ENCODE data around the gene AZI2. TPM values are rescaled to one million over a fixed set of nuclear protein-coding genes. Genes with fewer than 3 reads are reported as not detected.

AZI2 gene
- total RNA-seq, 1 experiment from 2014 or later: 31.3 TPM

DNA sequence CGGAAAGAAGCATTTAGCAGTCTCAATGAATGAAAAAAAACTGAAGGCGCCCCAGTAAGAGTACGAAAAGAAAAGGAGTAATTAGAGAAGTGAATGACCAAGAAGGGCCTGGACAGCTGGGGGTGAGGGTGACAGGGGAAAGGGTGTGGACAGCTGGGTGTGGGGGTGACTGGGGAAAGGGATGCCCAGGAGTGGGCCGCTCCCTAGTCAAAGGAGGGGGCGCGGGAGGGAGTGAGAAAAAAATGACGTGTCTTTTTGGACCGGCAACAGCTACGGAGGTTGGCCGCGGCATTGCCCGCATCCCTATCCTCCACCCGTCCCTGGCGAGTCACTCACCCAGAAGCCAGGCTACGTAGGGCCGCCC, 377 bp downstream of the AZI2 start:
- Mint-ChIP-seq H3K27me3 (ENCODE audit: low read depth) (no peaks in the 10 kb centered on the region), H3K36me3 (peaks cover 3% of the 10 kb centered on the region), H3K9me3 (0 out of 2 replicates have a peak, but pooled peaks cover 3% of the 10 kb centered on the region), H3K4me3 (peak overlapping the region; percentile 91), H3K4me1 (peaks cover 28% of the 10 kb centered on the region), H3K27ac (peak overlapping the region; percentile 90)
- TF ChIP-seq SMAD4 (CRISPR knock-in tag; IDR thresholded peaks at IDR 0.05) (no peak), SOX15 (CRISPR knock-in tag; IDR thresholded peaks at IDR 0.05) (no peak), ZNF317 (CRISPR knock-in tag; IDR thresholded peaks at IDR 0.05; ENCODE audit: borderline replicate concordance, low read depth) (no peak)
- no peak for DNase-seq (ENCODE audit: low spot score)
- peak; percentile 79 for ATAC-seq
- ChIA-PET CTCF (interaction anchor here (0.9 to 2.1 kb wide), 7 partner anchors 8 to 636 kb away, joined by 3 to 8 read pairs (median 4); partner anchors contain the start of gene EOMES), POLR2A (interaction anchor here (0.6 to 1.3 kb wide), 5 partner anchors 11 to 627 kb away, joined by 3 to 5 read pairs (median 4); partner anchors contain the start of gene CMC1)

DNA sequence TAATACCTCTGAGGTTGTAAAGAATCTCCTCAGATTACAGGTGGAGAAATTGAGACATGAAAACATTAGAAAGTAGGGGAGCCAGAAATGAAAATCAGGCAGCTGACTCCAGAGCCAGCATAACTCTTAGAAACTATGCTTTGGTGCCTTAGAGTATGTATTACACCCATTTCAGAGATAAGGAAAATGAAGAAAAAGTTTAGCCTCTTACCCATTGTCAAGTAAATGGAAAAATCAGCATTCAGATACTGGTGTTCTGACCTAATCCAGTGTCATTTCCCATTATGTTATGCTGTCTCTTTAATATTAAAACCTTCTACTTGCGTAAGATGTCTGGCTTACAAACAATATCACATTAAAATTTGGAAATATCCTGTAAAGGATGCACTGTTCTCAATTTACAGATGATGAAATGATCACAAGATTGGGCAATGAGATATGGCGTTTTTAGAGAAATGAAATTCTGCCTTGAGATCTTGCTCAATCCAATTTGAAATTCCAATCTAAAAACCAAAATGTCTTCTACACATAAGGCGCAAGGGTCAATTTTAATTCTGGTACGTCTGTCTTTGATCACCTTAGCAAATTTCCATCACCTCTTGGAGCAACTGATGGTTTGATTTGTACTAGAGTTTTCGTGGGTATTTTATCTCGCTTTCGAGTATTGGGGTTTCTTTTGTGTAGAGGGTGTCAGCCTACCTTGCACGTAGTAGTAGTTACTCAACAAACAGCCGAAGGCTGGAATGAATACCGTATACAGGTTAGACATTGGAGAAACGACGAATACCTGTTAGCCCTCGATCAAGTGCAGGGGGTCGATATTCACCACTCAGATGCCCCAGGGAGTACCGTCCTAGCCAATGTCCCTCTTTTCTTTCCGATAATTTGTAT, 1.0 kb downstream of the AZI2 start:
- TF ChIP-seq GTF2I (CRISPR knock-in tag; conservative IDR thresholded peaks at IDR 0.05) (no peak), NFE2L1 (CRISPR knock-in tag; IDR thresholded peaks at IDR 0.05) (no peak), RELA (CRISPR knock-in tag; IDR thresholded peaks at IDR 0.05; ENCODE audit: borderline replicate concordance) (no peak), KAT7 (CRISPR knock-in tag; IDR thresholded peaks at IDR 0.05; ENCODE audit: borderline replicate concordance) (no peak), HMGXB4 (CRISPR knock-in tag; IDR thresholded peaks at IDR 0.05) (no peak), ATF2 (CRISPR knock-in tag; IDR thresholded peaks at IDR 0.05; ENCODE audit: borderline replicate concordance, low read depth) (no peak), MXD4 (CRISPR knock-in tag; IDR thresholded peaks at IDR 0.05; ENCODE audit: borderline replicate concordance) (no peak), NR3C1 (CRISPR knock-in tag; conservative IDR thresholded peaks at IDR 0.05; ENCODE audit: low read depth) (no peak), NR2C2 (CRISPR knock-in tag; IDR thresholded peaks at IDR 0.05) (no peak), MYBL2 (CRISPR knock-in tag; IDR thresholded peaks at IDR 0.05) (no peak), FOXK1 (CRISPR knock-in tag; IDR thresholded peaks at IDR 0.05) (no peak), TCF7 (CRISPR knock-in tag; IDR thresholded peaks at IDR 0.05; ENCODE audit: low read depth) (no peak)
- TF ChIP-seq, protein P1, sequence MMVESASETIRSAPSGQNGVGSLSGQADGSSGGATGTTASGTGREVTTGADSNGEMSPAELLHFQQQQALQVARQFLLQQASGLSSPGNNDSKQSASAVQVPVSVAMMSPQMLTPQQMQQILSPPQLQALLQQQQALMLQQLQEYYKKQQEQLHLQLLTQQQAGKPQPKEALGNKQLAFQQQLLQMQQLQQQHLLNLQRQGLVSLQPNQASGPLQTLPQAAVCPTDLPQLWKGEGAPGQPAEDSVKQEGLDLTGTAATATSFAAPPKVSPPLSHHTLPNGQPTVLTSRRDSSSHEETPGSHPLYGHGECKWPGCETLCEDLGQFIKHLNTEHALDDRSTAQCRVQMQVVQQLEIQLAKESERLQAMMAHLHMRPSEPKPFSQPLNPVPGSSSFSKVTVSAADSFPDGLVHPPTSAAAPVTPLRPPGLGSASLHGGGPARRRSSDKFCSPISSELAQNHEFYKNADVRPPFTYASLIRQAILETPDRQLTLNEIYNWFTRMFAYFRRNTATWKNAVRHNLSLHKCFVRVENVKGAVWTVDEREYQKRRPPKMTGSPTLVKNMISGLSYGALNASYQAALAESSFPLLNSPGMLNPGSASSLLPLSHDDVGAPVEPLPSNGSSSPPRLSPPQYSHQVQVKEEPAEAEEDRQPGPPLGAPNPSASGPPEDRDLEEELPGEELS (CRISPR knock-in tag; IDR thresholded peaks at IDR 0.05): no peak
- TF ChIP-seq, protein P2, sequence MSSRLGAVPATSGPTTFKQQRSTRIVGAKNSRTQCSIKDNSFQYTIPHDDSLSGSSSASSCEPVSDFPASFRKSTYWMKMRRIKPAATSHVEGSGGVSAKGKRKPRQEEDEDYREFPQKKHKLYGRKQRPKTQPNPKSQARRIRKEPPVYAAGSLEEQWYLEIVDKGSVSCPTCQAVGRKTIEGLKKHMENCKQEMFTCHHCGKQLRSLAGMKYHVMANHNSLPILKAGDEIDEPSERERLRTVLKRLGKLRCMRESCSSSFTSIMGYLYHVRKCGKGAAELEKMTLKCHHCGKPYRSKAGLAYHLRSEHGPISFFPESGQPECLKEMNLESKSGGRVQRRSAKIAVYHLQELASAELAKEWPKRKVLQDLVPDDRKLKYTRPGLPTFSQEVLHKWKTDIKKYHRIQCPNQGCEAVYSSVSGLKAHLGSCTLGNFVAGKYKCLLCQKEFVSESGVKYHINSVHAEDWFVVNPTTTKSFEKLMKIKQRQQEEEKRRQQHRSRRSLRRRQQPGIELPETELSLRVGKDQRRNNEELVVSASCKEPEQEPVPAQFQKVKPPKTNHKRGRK (CRISPR knock-in tag; IDR thresholded peaks at IDR 0.05; ENCODE audit: borderline replicate concordance): no peak
- TF ChIP-seq, protein P3, sequence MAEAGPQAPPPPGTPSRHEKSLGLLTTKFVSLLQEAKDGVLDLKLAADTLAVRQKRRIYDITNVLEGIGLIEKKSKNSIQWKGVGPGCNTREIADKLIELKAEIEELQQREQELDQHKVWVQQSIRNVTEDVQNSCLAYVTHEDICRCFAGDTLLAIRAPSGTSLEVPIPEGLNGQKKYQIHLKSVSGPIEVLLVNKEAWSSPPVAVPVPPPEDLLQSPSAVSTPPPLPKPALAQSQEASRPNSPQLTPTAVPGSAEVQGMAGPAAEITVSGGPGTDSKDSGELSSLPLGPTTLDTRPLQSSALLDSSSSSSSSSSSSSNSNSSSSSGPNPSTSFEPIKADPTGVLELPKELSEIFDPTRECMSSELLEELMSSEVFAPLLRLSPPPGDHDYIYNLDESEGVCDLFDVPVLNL (CRISPR knock-in tag; IDR thresholded peaks at IDR 0.05; ENCODE audit: borderline replicate concordance, low read depth): no peak
- TF ChIP-seq, protein P4, sequence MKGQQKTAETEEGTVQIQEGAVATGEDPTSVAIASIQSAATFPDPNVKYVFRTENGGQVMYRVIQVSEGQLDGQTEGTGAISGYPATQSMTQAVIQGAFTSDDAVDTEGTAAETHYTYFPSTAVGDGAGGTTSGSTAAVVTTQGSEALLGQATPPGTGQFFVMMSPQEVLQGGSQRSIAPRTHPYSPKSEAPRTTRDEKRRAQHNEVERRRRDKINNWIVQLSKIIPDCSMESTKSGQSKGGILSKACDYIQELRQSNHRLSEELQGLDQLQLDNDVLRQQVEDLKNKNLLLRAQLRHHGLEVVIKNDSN (CRISPR knock-in tag; IDR thresholded peaks at IDR 0.05): no peak
- Mint-ChIP-seq H3K36me3 (peaks cover 3% of the 10 kb centered on the region), H3K9me3 (0 out of 2 replicates have a peak, but pooled peaks cover 3% of the 10 kb centered on the region), H3K4me3 (peak overlapping the region; percentile 91), H3K27me3 (ENCODE audit: low read depth) (no peaks in the 10 kb centered on the region), H3K27ac (peak overlapping the region; percentile 90), H3K4me1 (peaks cover 31% of the 10 kb centered on the region)
- ChIA-PET CTCF (interaction anchor here (1.6 to 2.1 kb wide), 2 partner anchors 30 to 636 kb away, joined by 7 to 8 read pairs; no protein-coding TSS in a partner anchor), POLR2A (interaction anchor here (0.6 to 1.3 kb wide), 4 partner anchors 10 to 627 kb away, joined by 3 to 5 read pairs (median 4); no protein-coding TSS in a partner anchor)
- no peak for ATAC-seq
- DNase-seq (ENCODE audit: low spot score): no peak
